Body of pancreas (tissue), 4 donors: ENCODE data around the gene SYCE3.

Experiments
- CTCF ChIP-seq, 7 experiments: fragments of 450-650 bp in 4 of 7; fragments of 200-600 bp in 3 of 7; sonication (generic) in 3 of 7; IDR thresholded peaks; one replicate each; pipeline ENCODE4 v1.5.1; 2016 to 2019; ENCODE audit warnings: antibody characterized with exemption in 7 of 7
- POLR2A ChIP-seq, 3 donors: fragments of 450-650 bp; IDR thresholded peaks; one replicate each; pipeline ENCODE4 v1.6.1; 2016; ENCODE audit warnings: antibody characterized with exemption in 3 of 3, mild to moderate bottlenecking in 2 of 3

- TF ChIP-seq CTCF (IDR thresholded peaks at IDR 0.05) (no peak), POLR2A (IDR thresholded peaks at IDR 0.05) (no peak)
These were observed 47.9 kb upstream of the SYCE3 start for GRCh38 chr22:50610581-50610980.
